ENCODE results near the gene FKBP15.
"Not testable (repeated sequence)": the region's sequence is repeated elsewhere in the genome, so short reads cannot be mapped to it uniquely, and the experiment has no call there.

FKBP15 gene, protein sequence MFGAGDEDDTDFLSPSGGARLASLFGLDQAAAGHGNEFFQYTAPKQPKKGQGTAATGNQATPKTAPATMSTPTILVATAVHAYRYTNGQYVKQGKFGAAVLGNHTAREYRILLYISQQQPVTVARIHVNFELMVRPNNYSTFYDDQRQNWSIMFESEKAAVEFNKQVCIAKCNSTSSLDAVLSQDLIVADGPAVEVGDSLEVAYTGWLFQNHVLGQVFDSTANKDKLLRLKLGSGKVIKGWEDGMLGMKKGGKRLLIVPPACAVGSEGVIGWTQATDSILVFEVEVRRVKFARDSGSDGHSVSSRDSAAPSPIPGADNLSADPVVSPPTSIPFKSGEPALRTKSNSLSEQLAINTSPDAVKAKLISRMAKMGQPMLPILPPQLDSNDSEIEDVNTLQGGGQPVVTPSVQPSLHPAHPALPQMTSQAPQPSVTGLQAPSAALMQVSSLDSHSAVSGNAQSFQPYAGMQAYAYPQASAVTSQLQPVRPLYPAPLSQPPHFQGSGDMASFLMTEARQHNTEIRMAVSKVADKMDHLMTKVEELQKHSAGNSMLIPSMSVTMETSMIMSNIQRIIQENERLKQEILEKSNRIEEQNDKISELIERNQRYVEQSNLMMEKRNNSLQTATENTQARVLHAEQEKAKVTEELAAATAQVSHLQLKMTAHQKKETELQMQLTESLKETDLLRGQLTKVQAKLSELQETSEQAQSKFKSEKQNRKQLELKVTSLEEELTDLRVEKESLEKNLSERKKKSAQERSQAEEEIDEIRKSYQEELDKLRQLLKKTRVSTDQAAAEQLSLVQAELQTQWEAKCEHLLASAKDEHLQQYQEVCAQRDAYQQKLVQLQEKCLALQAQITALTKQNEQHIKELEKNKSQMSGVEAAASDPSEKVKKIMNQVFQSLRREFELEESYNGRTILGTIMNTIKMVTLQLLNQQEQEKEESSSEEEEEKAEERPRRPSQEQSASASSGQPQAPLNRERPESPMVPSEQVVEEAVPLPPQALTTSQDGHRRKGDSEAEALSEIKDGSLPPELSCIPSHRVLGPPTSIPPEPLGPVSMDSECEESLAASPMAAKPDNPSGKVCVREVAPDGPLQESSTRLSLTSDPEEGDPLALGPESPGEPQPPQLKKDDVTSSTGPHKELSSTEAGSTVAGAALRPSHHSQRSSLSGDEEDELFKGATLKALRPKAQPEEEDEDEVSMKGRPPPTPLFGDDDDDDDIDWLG

DNA sequence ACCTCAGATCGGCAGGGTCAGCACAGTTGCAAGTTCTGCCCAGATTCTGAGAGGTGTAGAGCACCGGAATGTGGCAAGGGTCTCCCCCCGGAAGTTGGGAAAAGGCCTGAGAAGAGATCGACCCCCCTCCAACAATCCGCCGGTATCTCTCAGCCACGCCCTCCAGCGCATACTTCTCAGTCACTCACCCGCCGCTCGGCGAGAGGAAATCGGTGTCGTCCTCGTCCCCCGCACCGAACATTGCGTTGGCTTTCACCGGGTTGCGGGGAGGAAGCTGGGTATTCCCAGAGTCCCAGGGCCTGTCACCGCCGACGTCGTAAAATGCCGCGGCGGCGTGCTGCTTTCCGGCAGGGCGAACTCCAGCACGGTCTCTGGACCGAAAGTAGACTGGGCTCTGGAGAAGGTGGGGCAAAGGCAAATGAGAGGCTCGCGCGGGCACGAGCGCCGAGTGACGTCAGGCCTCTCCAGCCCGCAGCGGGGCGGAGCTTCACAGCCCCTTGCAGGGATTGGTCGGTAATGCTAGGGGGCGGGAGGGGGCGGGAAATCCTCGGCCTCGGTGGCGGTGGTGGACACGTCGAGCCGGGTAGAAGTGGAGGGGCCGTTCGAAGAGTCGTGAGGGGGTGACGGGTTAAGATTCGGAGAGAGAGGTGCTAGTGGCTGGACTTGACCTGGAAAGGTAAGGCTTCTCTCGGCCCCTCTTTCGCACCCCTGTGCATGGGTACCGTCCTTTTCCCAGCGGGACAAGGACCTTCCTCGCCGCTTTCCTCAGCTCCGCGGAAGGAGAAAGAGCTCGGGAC lies at the start of gene FKBP15, which contains the start of gene SLC31A1:
TSS of gene FKBP15 (minus strand) at position 275 of the 797 bp plus-strand sequence. CDS start at position 241, 34 bp downstream.
TSS of gene SLC31A1 (plus strand) at position 542 of the 797 bp plus-strand sequence. CDS start 34,605 bp downstream, outside the sequence.
- peak; percentile 99 for DNase-seq (ENCODE audit: low spot score)

DNA sequence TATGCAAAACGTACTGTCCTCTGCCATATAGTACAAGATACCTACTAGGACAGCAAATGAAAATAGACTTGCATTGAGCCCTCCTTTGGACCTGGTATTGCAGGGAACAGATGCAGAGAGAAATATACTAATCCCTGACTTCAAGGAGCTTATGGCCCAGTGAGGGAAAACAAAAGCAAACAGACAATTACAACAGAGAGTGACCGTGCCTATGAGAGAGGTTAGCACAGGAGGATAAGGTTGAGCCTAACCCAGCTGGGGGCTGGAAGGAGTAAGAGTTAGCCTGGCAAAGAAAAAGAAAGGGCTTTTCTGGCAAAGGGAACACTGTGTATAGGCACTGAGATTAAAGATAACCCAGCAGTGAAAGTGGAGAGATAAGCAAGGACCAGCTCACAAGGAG lies 48.8 kb upstream of the FKBP15 start:
- no peak for DNase-seq (ENCODE audit: low spot score)

DNA sequence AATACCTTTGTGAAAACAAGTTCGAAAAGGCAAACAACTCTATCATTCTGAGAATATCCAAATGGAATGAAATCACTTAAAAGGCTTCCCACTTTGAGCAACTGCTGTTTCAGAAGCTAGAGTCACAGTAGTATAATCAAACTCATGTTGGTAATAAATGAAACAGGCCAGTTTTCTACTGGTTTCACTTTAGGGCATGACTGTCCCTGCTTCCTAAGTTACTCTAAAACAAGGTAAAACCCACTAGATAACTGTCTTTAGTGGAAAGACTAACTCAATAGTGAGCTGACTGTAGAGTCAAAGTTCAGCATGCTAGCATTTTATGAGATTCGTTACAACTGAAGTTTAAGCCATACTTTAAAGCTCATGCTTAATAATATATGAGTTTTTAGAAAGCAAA lies 48.3 kb upstream of the FKBP15 start:
- DNase-seq (ENCODE audit: low spot score) = no peak

DNA sequence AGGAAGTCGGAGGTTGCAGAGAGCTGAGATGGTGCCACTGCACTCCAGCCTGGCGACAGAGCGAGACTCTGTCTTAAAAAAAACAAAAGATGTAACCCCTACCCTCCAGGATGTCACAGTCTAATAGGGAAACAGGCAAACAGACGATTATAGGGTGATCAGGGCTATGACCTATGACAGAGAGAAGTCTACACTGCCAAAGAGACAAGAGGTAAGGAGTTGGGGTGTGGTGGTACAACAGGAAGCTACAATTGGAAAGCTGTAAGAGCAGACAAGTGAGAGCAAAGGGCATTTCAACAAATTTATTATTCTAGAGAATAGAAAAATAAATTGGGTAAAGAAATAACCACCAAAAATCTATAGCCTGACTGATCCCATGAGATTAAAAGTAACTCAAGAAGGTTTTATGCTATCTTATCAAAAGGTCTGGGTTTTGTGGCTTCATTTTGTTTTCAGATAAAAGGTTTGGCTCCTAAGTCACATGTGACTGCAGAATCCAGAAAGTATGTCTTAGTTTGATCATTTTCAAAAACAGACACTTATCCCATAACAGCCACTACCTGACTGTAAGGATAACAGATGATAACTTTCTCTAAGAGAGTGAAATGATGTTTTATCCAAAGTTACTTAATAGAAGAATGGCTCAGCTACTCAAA lies 47.0 kb upstream of the FKBP15 start:
- DNase-seq (ENCODE audit: low spot score) = no peak

DNA sequence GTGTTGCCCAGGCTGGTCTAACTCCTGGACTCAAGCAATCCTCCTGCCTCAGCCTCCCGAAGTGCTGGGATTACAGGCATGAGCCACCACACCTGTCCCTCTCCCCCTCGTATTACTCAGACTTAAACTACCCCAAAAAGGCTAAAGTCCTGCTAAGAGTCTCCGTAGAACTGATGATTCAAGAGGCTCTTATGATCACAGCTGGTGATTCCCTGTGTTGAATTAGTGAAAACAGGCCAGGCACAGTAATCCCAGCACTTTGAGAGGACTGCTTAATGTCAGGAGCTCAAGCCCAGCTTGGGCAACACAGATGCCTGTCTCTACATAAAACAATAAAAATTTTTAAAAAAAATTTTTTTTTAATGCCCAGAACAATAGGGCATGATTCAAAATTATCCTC lies 45.1 kb upstream of the FKBP15 start:
- no peak for DNase-seq (ENCODE audit: low spot score)

DNA sequence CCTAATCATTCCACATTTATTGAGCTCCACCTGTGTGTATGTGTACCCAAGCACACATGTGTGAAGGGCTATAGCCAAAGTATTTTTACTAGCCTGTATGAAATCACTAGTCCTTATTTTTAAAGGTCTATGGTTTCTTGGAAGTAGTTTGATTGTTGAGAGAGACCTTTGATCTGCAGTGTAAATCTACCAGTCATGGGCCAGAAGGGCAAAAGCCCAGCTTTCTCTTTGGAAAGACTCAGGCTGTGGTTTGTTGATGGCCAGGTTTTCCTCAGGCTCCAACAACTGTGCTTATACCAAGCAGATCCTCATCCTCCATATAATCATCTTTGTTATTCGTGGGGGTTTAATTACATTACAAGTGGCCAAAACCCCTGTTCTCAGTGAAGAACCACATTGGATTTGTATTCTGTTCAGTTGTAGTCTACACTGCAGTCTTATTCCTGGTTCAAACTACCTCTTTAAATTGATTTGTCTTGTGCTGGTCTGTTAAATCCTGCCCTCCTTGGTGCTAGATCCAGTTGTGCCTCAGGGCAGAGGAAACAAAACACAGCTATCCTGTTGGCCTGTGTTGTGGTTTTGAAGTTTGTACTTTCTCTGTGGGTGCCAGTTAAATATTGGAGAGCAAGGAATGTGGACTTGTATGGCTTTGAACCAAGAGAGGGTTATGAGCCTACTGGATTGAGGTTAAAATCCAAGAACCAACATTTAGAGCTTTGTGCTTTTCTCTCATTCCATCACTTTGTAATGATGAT lies 41.0 kb upstream of the FKBP15 start:
- no peak for DNase-seq (ENCODE audit: low spot score)

DNA sequence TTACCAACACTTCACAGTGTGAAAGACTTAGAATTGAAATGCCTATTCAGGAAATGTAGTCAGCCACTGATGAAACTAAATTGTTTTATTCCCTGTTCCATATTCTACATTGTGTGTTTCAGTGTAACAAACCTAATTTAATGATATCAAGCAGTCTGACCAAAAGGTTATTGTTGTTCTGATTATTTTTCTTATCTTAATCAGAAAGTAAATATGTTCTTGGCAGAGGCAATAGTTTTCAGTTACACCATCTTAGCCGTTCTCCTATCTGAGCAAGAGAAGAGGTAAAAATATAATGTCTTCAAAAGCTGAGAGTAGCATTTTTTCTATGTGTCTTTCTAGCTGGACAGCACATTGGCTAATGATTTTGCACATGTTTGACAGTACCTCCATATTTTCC lies 37.2 kb upstream of the FKBP15 start:
- no peak for DNase-seq (ENCODE audit: low spot score)

DNA sequence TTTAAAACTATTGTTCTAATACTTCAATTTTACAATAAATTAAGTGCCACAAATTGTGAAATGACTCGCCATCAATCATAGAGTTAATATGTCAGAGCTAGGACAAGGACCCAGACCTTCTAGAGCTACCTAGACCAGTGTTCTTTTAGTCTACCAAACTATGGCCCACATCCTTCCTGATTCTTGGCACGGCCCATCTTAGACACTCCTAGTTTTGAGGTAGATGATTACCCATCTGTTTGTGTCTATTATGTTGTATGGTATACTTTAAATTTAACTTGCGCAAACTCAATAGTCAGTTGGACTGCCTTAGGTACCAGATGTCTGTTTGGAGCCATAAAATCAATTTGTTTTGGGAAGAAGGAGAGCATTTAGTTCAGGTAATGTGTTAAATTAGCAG lies 36.8 kb upstream of the FKBP15 start:
- no peak for DNase-seq (ENCODE audit: low spot score)

DNA sequence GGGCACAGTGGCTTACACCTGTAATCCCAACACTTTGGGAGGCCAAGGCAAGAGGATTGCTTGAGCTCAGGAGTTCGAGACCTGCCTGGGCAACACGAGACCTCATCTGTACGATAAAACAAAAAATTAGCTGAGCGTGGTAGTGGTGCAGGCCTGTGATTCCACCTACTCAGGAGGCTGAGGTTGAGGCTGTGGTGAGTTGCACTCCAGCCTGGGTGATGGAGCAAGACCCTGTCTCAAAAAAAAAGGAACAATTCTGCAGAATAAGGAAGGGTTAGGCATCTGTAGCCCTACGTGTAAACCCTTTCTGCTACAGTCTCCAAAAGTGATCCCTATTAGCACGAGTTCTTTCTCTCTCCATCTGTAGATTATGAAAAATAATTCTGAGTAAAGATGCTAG lies 34.4 kb upstream of the FKBP15 start:
- DNase-seq (ENCODE audit: low spot score) = no peak

DNA sequence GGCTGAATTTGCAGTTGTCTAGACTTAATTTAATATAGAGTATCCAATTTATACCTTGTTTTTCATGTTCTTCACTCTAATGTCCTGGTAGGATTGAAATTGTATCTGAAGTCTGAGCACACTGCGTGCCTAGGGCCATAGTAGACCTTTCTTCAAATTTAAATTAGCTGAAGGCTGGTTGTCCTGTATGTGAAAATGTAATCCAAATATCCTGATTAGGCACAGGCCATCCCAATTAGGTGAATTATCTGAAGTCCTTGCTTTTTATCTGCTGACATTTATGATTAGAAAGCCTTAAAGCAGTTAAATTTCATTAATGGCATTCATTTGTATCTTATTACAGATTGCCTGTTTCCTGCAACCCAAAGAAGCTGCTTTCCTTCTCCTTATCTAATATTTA lies 33.9 kb upstream of the FKBP15 start:
- no peak for DNase-seq (ENCODE audit: low spot score)

DNA sequence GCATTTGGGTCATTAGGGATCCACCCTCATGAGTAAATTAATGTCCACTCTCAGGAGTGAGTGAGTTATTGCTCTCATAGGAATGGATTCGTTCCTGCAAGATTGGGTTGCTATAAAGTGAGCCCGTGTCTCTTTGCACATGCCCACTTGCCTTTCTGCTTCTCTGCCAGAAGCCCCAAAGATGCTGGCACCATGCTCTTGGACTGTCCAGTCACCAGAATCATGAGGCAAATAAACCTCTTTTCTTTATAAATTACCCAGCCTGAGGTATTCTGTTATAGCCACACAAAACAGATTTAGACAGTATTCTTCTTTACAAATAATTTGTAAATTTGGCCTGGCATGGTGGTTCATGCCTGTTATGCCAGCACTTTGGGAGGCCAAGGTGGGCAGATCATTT lies 29.7 kb upstream of the FKBP15 start:
- no peak for DNase-seq (ENCODE audit: low spot score)

DNA sequence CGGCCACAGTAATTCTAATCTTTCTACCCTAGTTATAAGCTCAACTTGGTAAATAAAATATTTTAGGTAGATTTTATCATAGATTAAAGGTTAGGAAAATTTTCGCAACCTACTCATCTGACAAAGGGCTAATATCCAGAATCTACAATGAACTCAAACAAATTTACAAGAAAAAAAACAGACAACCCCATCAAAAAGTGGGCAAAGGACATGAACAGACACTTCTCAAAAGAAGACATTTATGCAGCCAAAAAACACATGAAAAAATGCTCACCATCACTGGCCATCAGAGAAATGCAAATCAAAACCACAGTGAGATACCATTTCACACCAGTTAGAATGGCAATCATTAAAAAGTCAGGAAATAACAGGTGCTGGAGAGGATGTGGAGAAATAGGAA lies 28.6 kb upstream of the FKBP15 start:
- DNase-seq (ENCODE audit: low spot score) = not testable (repeated sequence)

DNA sequence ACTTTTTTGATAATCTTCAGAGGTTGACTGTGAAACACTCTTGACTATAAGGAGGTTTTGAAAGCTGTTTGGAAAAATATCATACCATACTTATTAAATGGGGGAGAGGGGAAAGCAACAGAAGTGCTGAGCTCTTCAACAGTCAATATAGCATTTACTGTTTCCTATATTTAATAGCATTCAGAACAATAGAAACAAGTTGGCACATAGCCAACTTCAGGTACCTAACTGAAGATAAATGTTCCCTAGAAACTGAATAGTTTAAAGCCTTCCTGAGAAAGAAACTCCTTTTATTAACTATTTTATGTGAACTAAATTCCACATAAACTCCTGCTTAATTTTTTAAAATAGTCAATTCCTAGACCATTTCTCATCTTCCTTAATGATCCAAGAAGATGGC lies 26.6 kb upstream of the FKBP15 start:
- DNase-seq (ENCODE audit: low spot score) = no peak

DNA sequence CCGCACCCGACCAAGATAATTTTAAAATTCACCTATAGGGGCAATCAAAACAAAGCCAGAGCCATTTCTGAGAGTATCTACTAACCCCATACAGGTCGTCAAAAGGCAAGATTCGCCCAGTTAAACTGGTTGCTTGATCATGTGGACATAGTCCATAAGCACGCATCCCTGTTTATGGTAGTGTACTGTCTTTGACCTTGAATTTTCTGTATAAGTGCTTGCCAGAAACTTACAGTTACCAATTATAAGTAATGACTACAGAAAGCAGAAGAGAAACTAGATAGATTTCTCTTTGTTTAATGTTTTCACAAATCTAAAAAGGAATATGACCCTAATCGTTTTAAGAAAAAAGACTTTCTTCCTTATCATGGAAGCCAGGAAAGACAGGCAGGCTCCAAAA lies 25.9 kb upstream of the FKBP15 start:
- DNase-seq (ENCODE audit: low spot score) = no peak

DNA sequence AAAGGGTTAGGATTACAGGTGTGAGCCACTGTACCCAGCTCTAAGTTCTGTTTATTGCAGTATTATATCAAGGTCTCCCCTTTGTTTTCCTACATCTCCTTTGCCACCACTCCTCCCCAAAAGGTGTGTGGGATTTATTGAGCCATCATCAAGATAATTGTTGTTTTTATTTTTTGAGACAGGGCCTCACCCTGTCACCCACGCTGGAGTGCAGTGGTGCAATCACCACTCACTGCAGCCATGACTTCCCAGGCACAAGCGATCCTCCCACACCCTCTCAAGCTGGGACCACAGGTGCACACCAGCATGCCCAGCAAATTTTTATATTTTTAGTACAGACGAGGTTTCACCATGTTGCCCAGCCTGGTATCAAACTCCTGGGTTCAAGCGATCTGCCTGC lies 24.8 kb upstream of the FKBP15 start:
- DNase-seq (ENCODE audit: low spot score) = no peak

DNA sequence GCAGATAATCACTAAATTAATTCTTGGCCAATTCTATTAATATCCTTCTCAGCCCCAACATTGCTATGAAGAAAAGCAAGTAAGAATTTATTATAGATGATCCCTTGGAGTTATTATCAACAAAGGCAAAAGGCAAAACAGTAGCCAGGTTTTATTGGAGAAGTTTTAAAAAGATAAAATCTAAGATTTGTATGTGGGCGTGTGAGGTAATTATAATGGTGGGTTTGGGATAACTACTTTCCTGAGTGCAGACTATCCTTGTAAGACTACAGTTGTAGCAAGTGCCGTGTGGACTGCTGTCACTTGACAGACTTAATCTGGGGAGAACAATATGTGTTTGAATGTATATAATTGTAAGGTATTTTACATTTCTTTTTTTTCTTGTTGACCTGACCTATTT lies 23.5 kb upstream of the FKBP15 start:
- DNase-seq (ENCODE audit: low spot score) = no peak

DNA sequence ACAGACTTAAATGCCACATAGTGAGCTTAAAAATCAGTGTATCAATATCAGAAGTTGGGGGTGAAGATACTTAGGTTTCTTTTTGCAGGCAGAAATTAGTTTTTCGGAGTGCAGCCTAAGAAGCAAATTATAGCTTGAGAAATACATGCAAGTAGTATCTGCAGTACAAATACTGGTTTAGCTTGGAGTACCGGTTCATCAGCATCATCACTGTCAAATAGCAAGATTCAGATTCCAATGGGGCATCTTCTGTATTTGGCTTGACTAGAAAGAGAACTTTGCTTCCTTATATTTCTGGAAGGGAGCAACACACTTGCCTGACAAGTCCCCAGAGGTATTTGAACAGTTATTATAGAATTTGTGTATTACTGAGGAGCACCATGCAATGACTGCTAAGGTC lies 20.1 kb upstream of the FKBP15 start:
- no peak for DNase-seq (ENCODE audit: low spot score)

DNA sequence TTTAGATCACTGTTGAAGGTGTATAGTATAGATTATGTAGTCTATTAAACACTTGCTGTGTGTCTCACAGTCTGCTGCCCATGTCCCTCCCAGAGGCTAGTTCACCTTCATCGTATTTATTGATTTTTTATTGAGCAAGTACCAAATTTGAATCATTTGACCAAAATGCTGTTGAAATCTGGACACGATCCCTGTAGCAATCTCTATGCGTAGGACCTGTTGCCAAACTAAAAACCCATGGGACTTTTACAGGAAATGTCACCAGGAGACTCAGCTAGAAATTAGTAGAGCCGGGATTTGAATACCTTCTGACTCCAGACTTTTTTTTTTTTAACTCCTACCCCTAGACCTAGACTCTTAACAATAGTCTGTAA lies 17.8 kb upstream of the FKBP15 start:
- DNase-seq (ENCODE audit: low spot score) = no peak

DNA sequence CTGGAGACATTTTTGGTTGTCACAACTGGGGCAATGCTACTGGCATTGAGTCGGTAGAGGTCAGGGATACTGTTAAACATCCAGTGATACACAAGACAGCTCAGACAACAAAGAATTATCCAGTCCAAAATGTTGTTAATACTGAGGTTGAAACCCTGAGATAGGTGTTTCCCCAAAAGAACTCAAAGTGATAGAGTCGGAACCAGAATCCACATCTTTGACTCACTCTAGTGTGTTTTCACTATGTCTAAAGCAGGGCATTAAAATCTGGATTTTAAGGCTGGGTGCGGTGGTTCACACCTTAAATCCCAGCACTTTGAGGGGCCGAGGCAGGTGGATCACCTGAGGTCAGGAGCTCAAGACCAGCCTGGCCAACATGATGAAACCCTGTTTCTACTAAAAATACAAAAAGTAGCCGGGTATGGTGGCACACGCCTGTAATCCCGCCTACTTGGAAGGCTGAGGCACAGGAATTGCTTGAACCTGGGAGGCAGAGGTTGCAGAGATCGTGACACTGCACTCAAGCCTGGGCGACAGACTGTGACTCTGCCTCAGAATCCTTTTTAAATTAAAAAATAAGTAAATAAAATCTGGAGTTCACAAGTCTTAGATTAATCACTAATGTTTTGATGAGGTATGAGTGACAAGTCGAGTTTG lies 17.3 kb upstream of the FKBP15 start:
- DNase-seq (ENCODE audit: low spot score) = no peak

DNA sequence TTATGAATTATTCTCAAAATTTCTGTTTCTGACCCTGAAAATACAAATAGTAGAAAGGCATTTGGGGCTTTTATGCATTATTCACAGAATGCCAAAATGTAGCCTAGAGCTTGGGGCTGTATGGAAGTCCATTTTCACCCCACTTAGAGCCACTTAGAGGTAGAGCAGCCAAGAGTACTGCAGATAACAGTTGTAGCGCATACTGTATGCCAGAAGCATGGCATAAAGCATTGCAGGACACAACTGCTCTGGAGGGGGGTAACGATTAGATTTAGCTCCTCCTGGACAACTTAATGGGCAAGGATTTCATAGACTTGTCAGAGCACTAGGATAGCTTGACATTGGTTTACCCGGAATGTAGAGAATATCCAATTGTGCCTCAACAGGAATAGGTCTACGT lies 15.9 kb upstream of the FKBP15 start:
- DNase-seq (ENCODE audit: low spot score) = no peak
